Measurements from ENCODE around the gene CMC1.
A peak's percentile ranks its signal among the peaks of the same experiment; 100 is the strongest.
"Not testable (repeated sequence)": the region's sequence is repeated elsewhere in the genome, so short reads cannot be mapped to it uniquely, and the experiment has no call there.

CMC1 gene, protein sequence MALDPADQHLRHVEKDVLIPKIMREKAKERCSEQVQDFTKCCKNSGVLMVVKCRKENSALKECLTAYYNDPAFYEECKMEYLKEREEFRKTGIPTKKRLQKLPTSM

DNA sequence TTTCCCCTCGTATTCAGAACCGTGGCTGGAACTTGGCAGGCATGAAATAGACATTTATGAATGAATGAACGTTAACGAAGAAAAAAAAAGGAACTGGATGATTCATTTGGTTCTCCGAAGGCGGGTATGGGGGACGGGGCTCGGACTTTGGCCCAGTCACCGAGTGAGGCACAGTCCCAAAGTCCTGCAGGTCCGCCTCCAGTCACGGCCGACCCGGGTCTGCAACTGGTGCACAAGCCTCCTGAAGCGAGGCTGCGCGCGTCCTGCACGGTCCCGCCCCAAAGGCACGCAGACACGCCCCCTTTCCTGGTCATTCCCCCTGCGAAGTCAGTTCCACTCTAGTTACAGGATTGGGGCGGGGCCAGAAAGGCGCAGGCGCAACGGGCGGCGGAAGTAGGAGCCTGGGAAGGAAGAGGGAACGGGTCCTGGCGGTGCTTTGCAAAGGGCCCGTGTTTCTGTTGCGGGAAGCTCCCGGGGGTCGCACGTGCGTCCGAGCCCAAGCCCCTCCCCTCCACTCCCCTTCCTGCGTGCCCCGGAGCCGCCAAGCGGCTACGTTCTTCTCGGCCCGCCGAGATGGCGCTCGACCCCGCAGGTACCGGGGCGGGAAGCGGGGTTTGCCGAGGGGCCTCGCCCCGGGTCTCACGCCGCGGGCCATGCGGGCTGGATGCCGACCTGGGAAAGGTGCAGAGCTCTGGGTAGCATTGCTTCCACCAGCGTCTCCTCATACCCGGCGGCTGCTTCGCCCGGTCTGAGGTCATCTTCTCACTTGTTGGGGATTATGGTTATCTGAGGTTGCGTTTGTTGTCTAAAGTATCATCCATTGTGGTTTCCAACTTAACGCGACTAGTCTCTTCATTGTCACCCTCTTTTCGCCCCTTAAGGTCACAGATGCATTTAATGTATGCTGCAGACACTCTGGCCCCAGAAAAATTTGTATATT lies at the start of gene CMC1:
Gene CMC1, plus strand, starts transcription at position 399 of the 940 bp plus-strand sequence. Its CDS starts 175 bp downstream, at position 574.
- peak; percentile 98 for DNase-seq (ENCODE audit: low spot score)

DNA sequence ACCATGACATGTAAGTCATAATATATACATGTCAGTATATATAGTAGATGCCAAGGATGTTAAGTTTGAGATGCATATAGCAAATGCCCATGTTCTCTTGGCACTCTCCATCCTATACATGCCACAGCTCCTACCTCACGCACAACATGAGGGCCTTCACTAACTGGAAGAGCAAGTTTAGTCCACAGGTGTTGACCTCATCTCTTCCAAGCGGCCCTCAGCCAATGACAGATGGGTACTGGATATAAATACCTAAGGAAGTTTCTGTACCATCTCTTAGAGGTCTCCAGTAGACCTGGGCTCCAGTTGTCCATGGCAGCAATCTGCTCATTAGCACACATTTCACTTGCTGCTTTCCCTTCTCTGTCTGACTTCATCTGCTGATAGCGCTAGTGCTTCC lies 43.3 kb upstream of the CMC1 start:
- no peak for DNase-seq (ENCODE audit: low spot score)

DNA sequence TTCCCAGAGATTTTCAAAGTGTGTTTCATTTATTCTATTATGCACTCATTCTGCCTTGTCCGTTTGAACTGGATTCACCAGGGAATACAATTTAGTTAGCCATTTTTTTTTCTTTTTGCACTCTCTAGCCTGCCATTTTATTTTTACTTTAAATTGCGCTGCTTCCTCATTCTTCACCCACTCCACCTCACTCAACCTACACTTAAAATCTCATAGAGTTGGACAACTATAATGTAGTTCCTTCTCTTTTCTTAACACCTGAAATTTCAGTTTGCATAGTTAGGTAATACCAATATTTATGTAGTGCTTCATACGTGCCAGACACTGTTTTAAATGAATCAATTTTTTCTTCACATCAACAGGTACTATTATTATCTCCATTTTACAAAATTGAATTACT lies 42.4 kb upstream of the CMC1 start:
- DNase-seq (ENCODE audit: low spot score): no peak

DNA sequence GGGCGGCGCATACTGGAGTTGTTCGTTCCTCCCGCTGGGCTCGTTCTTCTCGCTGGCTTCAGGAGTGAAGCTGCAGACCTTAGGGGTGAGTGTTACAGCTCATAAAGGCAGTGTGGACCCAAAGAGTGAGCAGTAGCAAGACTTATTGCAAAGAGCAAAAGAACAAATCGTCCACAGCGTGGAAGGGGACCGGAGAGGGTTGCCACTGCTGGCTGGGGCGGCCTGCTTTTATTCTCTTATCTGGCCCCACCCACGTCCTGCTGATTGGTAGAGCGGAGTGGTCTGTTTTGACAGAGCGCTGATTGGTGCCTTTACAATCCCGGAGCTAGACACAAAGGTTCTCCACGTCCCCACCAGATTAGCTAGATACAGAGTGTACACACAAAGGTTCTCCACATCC lies 41.8 kb upstream of the CMC1 start:
- not testable (repeated sequence) for DNase-seq (ENCODE audit: low spot score)

DNA sequence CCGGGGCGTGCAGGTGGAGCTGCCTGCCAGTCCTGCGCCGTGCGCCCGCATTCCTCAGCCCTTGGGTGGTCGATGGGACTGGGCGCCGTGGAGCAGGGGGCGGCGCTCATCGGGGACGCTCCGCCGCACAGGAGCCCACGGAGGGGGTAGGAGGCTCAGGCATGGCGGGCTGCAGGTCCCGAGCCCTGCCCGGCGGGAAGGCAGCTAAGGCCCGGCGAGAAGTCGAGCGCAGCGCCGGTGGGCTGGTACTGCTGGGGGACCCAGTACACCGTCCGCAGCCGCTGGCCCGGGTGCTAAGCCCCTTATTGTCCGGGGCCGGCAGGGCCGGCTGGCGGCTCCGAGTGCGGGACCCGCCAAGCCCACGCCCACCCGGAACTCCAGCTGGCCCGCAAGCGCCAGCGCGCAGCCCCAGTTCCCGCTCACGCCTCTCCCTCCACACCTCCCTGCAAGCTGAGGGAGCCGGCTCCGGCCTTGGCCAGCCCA lies 41.0 kb upstream of the CMC1 start:
- DNase-seq (ENCODE audit: low spot score): not testable (repeated sequence)

DNA sequence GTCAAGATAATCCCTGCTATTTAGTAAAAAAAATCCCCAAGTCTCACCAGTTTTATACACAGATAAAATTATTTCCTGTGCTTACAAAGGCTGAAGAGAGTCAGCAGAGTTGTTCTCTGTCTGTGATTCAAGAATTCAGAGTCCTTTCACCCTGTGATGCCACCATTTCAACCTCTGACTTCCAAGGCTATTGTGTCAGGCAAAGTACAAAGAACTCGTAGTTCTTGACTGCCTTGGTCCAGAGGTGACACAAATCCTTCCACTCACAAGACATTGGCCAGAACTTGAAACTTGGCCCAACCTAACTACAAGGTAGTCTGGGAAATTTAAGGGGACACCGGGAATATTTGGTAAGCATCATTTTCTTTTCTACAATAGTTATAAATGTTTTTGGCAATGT lies 34.9 kb upstream of the CMC1 start:
- DNase-seq (ENCODE audit: low spot score): no peak

DNA sequence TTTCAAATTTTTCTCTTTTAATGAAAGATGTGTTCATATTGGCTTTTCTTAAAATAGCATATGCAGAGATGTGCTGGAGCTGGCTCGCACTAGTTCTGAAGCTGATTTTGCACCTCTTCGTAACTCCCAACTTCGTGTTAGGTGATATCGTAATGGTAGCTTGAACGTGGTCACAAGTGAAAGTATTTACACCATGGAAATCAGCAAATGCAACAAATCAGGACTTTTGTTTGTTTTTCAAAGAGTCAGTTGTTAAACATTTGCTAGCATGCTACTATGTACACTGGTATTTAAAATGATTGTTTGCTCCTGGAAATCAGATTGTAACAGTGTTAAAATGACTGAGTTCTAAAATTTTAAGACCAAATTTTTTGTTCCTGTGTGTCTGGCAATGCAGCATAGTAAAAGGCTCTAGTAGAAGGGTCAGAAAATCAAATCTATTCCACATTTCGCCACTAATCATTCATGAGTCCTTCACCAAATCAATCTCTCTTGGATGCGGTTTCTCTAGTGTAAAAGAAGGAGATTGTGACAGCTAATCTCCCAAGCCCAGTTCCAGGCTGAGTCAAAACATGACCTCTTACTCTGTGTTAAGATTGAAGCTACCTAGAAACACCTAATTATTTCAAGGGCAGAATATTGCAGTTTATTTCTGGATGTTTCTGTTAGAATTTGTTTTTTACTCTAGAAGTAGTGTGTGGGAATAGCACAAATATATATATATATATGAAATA lies 34.3 kb upstream of the CMC1 start:
- DNase-seq (ENCODE audit: low spot score): no peak

DNA sequence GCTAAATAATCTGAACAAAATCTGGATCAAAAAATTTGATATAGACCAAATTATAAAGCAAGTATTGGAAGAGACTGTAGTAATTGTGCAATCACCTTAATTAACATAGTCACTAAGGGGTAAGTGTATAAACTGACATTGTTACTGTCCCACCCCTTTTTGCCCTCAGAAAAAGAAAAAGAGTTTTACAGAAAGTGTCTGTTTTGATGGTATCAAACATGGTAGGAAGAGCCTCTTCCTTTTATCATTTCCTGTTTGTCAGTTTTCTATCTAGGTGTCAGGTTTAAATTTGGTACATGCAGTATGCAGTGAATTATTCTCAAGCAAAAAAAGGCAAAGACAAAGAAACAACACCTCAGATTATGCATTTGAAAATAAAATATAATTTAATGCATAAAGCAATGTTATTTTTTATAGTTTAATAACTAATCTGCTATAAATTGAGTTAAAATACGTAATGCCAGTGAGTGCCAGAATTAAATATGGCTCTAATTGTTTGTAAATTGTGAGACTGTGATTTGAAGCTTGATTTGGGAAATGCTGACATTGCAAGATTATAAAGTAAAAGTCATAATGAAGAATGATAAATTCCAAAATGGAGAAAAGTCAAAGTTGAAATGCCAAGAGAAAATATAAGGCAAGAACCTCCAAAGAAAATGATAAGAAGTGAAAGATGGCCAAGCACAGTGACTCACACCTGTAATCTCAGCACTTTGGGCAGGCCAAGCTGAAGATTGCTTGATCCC lies 30.3 kb upstream of the CMC1 start:
- no peak for DNase-seq (ENCODE audit: low spot score)

DNA sequence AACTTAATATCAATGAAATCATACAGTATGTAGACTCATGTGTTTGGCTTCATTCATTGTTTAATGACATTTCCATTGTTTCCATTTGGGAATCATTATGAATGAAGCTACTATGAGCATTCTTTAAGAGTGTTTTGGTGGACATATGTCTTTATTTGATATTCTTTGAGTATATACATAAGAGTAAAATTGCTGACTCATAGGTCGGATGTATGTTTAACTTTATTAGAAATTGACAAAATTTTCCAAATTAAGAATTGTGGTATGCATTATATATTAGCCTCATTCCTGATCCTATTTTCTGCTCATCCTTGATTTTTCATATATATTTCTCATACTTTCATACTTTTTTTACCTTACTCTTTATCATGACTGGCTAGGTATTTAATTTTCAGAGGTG lies 28.7 kb upstream of the CMC1 start:
- no peak for DNase-seq (ENCODE audit: low spot score)

DNA sequence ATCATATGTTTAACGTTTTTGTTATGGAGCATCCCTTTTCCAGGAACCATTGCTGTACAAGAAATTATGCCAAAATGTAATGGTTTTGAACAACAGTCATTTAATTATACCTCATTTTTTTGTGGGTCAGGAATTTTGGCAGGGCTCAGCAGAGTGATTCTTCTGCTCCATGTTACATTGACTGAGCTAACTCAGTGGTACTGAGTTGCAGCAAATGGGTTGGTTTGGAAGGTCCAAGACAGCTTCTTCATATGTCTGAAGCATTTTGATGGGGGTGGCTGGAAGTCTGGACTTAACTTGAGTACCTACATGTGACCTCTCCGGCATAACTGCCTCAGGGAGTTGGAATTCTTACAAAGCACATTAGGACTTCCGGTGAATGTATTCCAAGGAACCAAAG lies 26.0 kb upstream of the CMC1 start:
- DNase-seq (ENCODE audit: low spot score): no peak

DNA sequence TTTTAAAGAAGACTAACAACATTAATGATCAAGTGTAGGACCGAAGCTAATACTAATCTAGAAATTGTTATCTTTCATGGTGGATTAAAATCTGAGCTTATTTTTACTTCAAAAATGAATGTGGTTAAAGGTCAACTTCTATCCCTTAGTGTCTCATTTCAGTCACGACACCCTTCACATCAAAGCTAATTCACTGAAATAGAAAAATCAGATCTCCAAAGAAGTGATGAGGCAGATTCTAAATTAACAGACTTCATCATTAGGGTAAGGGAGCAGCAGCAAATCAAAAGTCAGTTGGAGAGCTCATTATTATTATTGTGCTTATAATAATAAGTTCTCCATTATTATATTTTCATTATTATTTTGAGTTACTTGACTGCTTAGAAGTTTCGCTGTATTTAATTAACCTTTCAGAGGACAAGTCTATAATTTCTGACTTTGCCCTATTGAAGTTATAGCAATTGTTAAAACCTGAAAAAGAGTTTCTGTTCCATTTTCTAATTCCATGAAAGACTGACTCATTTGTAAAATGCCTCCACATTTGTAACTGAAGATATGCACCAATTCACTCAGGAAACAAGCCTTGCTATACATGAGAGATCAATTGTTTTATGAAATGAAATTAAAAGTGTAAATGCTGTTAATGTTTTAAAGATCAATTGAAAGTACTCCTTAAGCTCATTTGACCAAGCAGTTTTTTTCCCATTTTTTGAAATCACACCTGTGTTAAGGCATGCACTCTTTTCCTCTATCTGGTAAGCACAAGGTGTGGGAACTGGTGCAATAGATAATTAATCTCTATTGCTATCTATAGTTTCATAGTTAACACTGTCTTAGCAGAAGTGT lies 23.1 kb upstream of the CMC1 start:
- DNase-seq (ENCODE audit: low spot score): no peak

DNA sequence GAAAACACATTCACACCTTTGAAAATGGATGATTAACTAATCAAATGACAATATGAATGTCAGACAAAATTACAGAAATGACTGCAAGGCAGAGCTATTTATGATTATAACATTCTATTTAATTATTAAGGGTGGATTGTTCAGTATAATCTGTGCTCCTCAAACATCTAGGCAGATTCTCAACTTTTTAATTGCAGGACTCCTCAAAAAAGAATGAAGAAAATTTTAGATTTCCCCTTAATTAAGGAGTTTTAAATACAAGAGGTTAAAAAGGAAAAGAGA lies 22.6 kb upstream of the CMC1 start:
- no peak for DNase-seq (ENCODE audit: low spot score)

DNA sequence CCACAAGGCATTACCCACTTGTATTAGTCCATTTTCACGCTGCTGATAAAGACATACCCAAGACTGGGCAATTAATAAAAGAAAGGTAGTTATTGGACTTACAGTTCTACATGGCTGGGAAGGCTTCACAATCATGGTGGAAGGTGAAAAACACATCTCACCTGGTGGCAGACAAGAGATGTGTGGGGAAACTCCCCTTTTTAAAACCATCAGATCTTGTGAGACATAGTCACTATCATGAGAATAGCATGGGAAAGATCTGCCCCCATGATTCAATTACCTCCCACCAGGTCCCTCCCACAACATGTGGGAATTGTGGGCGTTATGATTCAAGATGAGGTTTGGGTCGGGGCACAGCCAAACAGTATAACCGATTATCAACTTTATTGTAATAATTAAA lies 17.0 kb upstream of the CMC1 start:
- DNase-seq (ENCODE audit: low spot score): no peak

DNA sequence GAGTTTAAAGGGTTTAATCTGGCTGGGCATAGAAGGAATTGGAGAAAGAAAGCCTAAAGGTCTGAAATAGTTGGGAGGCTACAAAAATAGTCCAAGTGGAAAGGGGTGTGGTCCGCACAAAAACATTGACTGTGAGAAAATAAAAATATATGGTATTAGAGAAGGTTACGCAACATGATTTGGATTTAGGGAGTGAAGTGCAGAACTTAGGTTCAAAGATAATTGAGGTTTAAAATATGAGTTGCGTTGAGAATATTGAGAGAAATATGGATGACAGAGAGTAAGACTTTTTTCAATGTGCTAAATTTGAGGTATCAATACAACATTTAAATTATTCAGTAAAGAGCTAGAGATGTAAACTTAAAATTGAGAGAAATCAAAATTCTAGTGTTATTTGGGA lies 15.4 kb upstream of the CMC1 start:
- no peak for DNase-seq (ENCODE audit: low spot score)

DNA sequence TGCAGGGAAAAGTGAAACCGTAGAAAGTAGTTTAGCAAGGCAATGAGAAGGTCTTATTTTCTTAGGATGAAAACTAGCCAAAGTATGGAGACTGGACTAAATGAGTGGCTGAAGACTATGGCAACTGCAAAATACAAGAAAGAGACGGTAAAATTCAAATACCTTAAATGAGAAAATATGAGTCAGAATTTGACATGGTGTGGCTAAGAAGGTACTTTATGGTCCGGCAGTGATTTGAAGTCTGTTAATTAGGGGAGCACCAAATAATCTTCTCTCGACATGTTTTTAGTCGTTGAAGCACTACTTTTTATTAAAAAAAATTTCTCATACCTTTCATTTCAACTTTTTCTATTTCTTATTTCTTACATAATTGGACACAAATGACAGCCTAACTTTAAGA lies 12.8 kb upstream of the CMC1 start:
- DNase-seq (ENCODE audit: low spot score): no peak

DNA sequence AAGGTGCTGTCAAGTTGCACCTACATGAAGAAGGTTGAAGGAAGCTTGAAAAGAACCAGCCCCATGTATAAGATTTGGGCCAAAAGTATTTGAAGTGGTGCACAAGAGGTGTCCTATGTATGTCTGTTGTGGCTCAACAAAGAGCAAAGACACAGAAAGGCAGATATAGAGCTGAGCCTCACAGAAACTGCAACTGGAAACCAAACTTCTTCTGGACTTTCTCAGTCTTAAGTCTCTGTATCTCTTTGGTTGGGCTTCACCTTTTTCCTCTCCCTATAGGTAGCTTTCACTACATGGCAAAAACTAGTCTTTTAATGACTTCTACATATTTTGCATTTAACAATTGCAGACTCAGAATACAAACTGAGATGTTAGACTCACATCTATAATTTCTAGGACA lies 8.8 kb upstream of the CMC1 start:
- no peak for DNase-seq (ENCODE audit: low spot score)

DNA sequence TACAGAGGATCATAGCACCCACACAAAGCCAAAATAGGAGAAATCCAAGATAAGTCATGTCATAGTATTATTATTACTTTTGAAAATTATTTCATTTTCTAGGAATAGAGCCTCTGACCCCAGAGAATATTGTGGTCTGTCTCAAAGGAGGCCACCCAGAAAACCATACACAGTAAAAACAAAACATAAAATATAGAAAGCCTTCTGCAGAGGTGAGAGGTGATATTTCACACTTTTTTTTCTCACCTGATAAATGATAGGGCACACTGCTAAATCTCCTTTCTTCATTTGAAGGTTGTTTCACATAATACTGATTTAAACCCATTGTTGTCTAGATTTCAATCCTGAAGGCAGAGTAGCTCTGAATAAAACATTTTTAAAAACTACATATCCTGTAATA lies 7.0 kb upstream of the CMC1 start:
- no peak for DNase-seq (ENCODE audit: low spot score)

DNA sequence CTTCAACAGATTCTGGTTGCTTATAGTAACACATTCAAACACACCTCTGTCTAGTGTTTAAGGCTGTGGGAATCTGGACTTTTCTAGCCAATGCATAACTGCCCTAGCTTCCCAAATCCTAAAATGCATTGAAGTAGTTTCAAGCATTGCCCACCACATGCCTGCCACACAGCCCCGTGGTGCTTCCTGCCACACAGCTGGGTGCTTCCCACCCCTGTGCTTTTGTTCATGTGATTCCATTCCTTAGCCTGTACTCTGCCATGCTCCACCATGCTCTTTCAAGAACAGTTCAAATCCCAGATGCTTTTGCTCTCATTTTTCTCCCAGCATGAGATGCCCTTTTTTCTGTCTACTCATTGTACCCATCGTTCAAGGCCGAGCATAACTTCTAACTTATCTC lies 2.3 kb upstream of the CMC1 start:
- DNase-seq (ENCODE audit: low spot score): no peak

DNA sequence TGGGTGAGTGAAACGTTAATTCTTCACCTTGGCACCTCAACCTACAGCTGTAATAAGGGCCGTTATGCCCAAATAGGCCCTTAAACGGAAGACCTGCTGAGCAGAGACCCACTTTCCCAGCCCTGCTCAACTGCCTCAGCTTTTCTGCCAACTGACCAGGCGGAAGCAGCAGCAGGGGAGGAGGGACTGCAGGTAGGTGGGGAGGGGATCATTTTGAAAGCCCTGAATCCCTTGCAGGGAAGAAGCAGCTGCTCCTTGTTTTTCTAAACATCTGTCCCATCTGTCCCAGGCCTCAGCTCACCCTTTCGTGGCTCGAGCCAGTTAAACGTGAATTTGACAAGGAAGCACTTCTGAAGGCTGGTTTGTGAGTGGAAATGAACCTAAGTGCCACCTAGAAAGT lies 978 bp upstream of the CMC1 start:
- no peak for DNase-seq (ENCODE audit: low spot score)

DNA sequence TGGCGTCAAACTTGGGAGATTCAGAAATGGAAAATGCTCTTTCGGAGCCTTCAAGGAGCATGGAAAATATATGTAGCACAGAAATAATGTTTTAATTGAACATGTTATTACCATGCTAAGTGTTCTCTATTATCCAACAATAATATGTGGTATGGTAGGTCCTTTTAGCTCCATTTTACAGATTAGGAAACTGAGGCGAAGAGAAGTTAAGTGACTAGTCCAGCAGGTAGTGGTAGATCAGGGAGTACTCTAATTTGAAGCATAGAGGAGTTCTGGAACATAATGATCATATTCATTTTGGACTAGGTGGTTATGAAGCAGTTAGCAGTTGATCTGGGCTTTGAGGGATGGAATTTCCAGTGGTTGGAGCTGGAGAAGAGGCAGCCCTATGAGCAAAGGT lies 1.1 kb downstream of the CMC1 start:
- no peak for DNase-seq (ENCODE audit: low spot score)

DNA sequence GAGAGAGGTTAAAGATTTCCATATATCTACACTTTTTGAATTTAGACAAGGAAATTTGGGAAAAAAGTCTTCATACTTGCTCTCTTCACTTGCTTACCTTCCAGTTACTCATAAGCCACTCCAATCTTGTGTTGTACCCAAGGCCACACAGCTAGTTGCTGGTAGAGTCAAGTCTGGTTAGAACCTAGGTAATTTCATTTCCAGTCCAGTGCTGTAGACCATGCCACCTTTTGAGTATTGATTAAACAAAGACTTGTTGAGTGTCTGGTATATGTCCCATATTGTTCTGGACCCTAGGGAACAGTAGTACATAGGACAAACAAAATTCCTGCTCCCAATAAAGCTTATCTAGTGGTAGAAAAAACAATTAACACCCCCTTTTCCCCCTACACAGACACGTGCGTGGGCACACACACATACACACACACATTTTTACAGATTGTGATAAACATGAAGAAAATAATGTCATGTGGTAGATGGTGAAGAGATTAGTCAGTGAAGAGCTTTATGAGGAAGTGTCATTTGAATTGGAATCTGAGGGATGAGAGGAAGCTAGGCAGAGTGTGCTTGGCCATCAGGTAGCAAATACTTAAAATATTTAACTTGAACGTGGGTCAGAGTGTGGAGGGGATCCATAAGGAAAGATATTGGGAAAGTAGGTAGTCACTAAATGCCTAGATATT lies 2.1 kb downstream of the CMC1 start:
- DNase-seq (ENCODE audit: low spot score): no peak

Measured in AG08396 (cell line).